H9 (cell line): Measurements from ENCODE around the gene FSTL1. TPM values are rescaled to one million over a fixed set of nuclear protein-coding genes. Genes with fewer than 3 reads are reported as not detected.
A peak's percentile ranks its signal among the peaks of the same experiment; 100 is the strongest.

Source experiments
- DNase-seq: peaks from one replicate; pipeline ENCODE4 v3.0.0-alpha.2; 2017
- H2AFZ ChIP-seq: one replicate; pipeline ENCODE4 v1.6.1; 2013; ENCODE audit warnings: mild to moderate bottlenecking, low read length, control low read depth, moderate library complexity
- H2AK5ac ChIP-seq: 2 replicates; pipeline ENCODE4 v1.6.1; 2013; ENCODE audit warnings: low read length, control low read depth, mixed read lengths; ENCODE audit not compliant: insufficient read length
- H2BK120ac ChIP-seq: one replicate; pipeline ENCODE4 v1.6.1; 2013; ENCODE audit warnings: low read depth, mild to moderate bottlenecking, low read length, control low read depth, inconsistent platforms; ENCODE audit not compliant: poor library complexity, severe bottlenecking
- H2BK12ac ChIP-seq: 2 replicates; pipeline ENCODE4 v1.6.1; 2013; ENCODE audit warnings: low read length, control low read depth, mixed read lengths, low read depth; ENCODE audit not compliant: insufficient read length
- H2BK15ac ChIP-seq: 2 replicates; pipeline ENCODE4 v1.6.1; 2013; ENCODE audit warnings: low read depth, low read length, control low read depth
- H2BK20ac ChIP-seq: one replicate; pipeline ENCODE4 v1.6.1; 2013; ENCODE audit warnings: low read depth, mild to moderate bottlenecking, low read length, control low read depth, inconsistent platforms; ENCODE audit not compliant: poor library complexity, severe bottlenecking
- H2BK5ac ChIP-seq: 2 replicates; pipeline ENCODE4 v1.6.1; 2013; ENCODE audit warnings: low read length, control low read depth, mixed read lengths; ENCODE audit not compliant: insufficient read length
- H3K14ac ChIP-seq: 2 replicates; pipeline ENCODE4 v1.6.1; 2013; ENCODE audit warnings: low read length, control low read depth; ENCODE audit not compliant: insufficient read depth
- H3K18ac ChIP-seq: 2 replicates; pipeline ENCODE4 v1.6.1; 2013; ENCODE audit warnings: low read depth, mild to moderate bottlenecking, mixed read lengths, low read length, control low read depth; ENCODE audit not compliant: insufficient read length
- H3K23ac ChIP-seq: 2 replicates; pipeline ENCODE4 v1.6.1; 2013; ENCODE audit warnings: low read length, control low read depth, mixed read lengths, low read depth; ENCODE audit not compliant: insufficient read length
- H3K23me2 ChIP-seq: 2 replicates; pipeline ENCODE4 v1.6.1; 2013; ENCODE audit warnings: low read depth, mild to moderate bottlenecking, mixed read lengths, low read length, control low read depth; ENCODE audit not compliant: insufficient read length, poor library complexity, severe bottlenecking
- H3K27ac ChIP-seq: 2 replicates; pipeline ENCODE4 v1.5.1; 2013; ENCODE audit warnings: low read length, control low read depth, mixed read lengths, low read depth; ENCODE audit not compliant: insufficient read length
- H3K27me3 ChIP-seq: 2 replicates; pipeline ENCODE4 v1.6.1; 2013; ENCODE audit warnings: low read length, control low read depth, inconsistent platforms; ENCODE audit not compliant: insufficient read depth
- H3K4ac ChIP-seq: 2 replicates; pipeline ENCODE4 v1.6.1; 2013; ENCODE audit warnings: low read depth, mild to moderate bottlenecking, control low read depth, inconsistent platforms, low read length, moderate library complexity
- H3K4me1 ChIP-seq: 2 replicates; pipeline ENCODE4 v1.6.1; 2013; ENCODE audit warnings: low read length, control low read depth, inconsistent platforms; ENCODE audit not compliant: insufficient read depth
- H3K4me2 ChIP-seq: 2 replicates; pipeline ENCODE4 v1.6.1; 2013; ENCODE audit warnings: low read length, control low read depth, mixed read lengths; ENCODE audit not compliant: insufficient read length, insufficient read depth
- H3K56ac ChIP-seq: 2 replicates; pipeline ENCODE4 v1.6.1; 2013; ENCODE audit warnings: low read depth, mild to moderate bottlenecking, mixed read lengths, low read length, control low read depth; ENCODE audit not compliant: insufficient read length
- H3K79me1 ChIP-seq: 2 replicates; pipeline ENCODE4 v1.6.1; 2013; ENCODE audit warnings: low read depth, mild to moderate bottlenecking, moderate library complexity, low read length, control low read depth, inconsistent platforms; ENCODE audit not compliant: insufficient read depth, poor library complexity, severe bottlenecking
- H3K79me2 ChIP-seq: 2 replicates; pipeline ENCODE4 v1.6.1; 2013; ENCODE audit warnings: low read length, control low read depth, inconsistent platforms; ENCODE audit not compliant: insufficient read depth
- H3K9ac ChIP-seq: 2 replicates; pipeline ENCODE4 v1.6.1; 2013; ENCODE audit warnings: low read length, control low read depth, mixed read lengths; ENCODE audit not compliant: insufficient read length; ENCODE audit errors: extremely low read depth
- H3K9me3 ChIP-seq: one replicate; pipeline ENCODE4 v1.6.1; 2013; ENCODE audit warnings: low read depth, low read length, inconsistent platforms; ENCODE audit not compliant: control insufficient read depth
- H3T11ph ChIP-seq: one replicate; pipeline ENCODE4 v1.6.1; 2013; ENCODE audit warnings: mild to moderate bottlenecking, low read length, control low read depth, inconsistent platforms
- H4K20me1 ChIP-seq: one replicate; pipeline ENCODE4 v1.6.1; 2013; ENCODE audit not compliant: control insufficient read depth, insufficient read length, insufficient read depth
- H4K5ac ChIP-seq: 2 replicates; pipeline ENCODE4 v1.6.1; 2013; ENCODE audit warnings: low read depth, mild to moderate bottlenecking, mixed read lengths, low read length, control low read depth; ENCODE audit not compliant: insufficient read length
- H4K8ac ChIP-seq: replicated peaks from 2 replicates; pipeline ENCODE4 v1.6.1; 2013; ENCODE audit warnings: low read length, control low read depth, mixed read lengths, low read depth; ENCODE audit not compliant: insufficient read length
- H4K91ac ChIP-seq: 2 replicates; pipeline ENCODE4 v1.6.1; 2013; ENCODE audit warnings: low read depth, mild to moderate bottlenecking, moderate library complexity, mixed read lengths, low read length, control low read depth; ENCODE audit not compliant: insufficient read length
- H3K27ac Mint-ChIP-seq, 3 experiments: 2 replicates in 2 of 3; 3 replicates in 1 of 3; pipeline ENCODE4 v1.8.0; 2020 to 2021; ENCODE audit warnings: mixed read lengths in 3 of 3, mild to moderate bottlenecking in 1 of 3, moderate library complexity in 1 of 3
- H3K27me3 Mint-ChIP-seq: 2 replicates; pipeline ENCODE4 v1.8.0; 2021; ENCODE audit warnings: low read depth, mild to moderate bottlenecking, moderate library complexity, mixed read lengths
- H3K36me3 Mint-ChIP-seq, 3 experiments: 2 replicates in 2 of 3; 3 replicates in 1 of 3; pipeline ENCODE4 v1.8.0; 2020 to 2021; ENCODE audit warnings: low read depth in 3 of 3, mixed read lengths in 3 of 3; ENCODE audit not compliant: insufficient read depth in 1 of 3
- H3K4me1 Mint-ChIP-seq, 2 experiments: 2 replicates each; pipeline ENCODE4 v1.8.0; 2020; ENCODE audit warnings: mixed read lengths in 2 of 2
- H3K4me3 Mint-ChIP-seq, 2 experiments: 2 replicates in 1 of 2; 3 replicates in 1 of 2; pipeline ENCODE4 v1.8.0; 2020 to 2021; ENCODE audit warnings: mild to moderate bottlenecking in 2 of 2, mixed read lengths in 2 of 2, moderate library complexity in 1 of 2
- H3K9me3 Mint-ChIP-seq, 2 experiments: 2 replicates in 1 of 2; 3 replicates in 1 of 2; pipeline ENCODE4 v1.8.0; 2020; ENCODE audit warnings: mild to moderate bottlenecking in 2 of 2, mixed read lengths in 2 of 2, moderate library complexity in 1 of 2
- CTCF ChIP-seq: fragments of 200-600 bp; sonication (generic); conservative IDR thresholded peaks from 3 replicates; pipeline ENCODE4 v1.8.0; 2021; ENCODE audit warnings: antibody characterized with exemption, mild to moderate bottlenecking
- WGBS: extraction: QIAGEN DNeasy Blood & Tissue Kit; methylation state at CpG from one replicate; pipeline ENCODE4 v1.1.7; 2013; ENCODE audit warnings: missing lambda C conversion rate, low lambda C conversion rate, mixed read lengths; ENCODE audit not compliant: insufficient read length; ENCODE audit errors: extremely low coverage; 5-methylcytosine and 5-hydroxymethylcytosine counted together
- total RNA-seq: library from RNA; stranded (reverse); gene quantifications from 2 replicates; pipeline ENCODE4 v1.2.1, GENCODE V29; 2021

Gene FSTL1
- total RNA-seq, 1 experiment from 2014 or later: 326 TPM

GRCh38 chr3:120498556-120499346 is 48.0 kb upstream of the FSTL1 start:
- DNase-seq: peak; percentile 52
- no peak overlapping the region for H2BK15ac ChIP-seq
- no peaks in the 10 kb centered on the region for H3K79me1 ChIP-seq
- no peak overlapping the region for H4K8ac ChIP-seq
- H2BK5ac ChIP-seq: no peak overlapping the region
- no peaks in the 10 kb centered on the region for H3K27me3 ChIP-seq
- H3K23ac ChIP-seq: no peak overlapping the region
- H3K79me2 ChIP-seq: no peaks in the 10 kb centered on the region
- WGBS: no CpG with 5 or more reads among the region's 2 CpGs
- no peak overlapping the region for H4K5ac ChIP-seq
- H3K14ac ChIP-seq: no peak overlapping the region
- Mint-ChIP-seq H3K27me3 (no peaks in the 10 kb centered on the region), H3K27ac (peak overlapping the region in 2 of 3 experiments; percentile 2 to 61; a peak in 4 of 7 replicates), H3K36me3 (peaks cover 4 to 13% (median 10%) of the 10 kb centered on the region in 3 experiments), H3K4me3 (peak overlapping the region in 1 of 2 experiments; percentile 24; a peak in 1 of 5 replicates), H3K9me3 (peaks cover 12 to 14% of the 10 kb centered on the region in 2 experiments), H3K4me1 (peaks cover 38 to 43% of the 10 kb centered on the region in 2 experiments)
- H3K23me2 ChIP-seq: no peaks in the 10 kb centered on the region
- H4K91ac ChIP-seq: no peak overlapping the region
- no peak overlapping the region for H3K27ac ChIP-seq
- no peak overlapping the region for H2AFZ ChIP-seq
- H3K9ac ChIP-seq: no peak overlapping the region
- H3K9me3 ChIP-seq: no peaks in the 10 kb centered on the region
- peaks cover 6% of the 10 kb centered on the region; the same call in 1 of the 2 replicates for H3K4me1 ChIP-seq
- H3K4me2 ChIP-seq: no peak overlapping the region
- H2BK120ac ChIP-seq: no peak overlapping the region
- no peak overlapping the region for H3K18ac ChIP-seq
- no peak overlapping the region for H3K56ac ChIP-seq
- no peak overlapping the region for H2BK12ac ChIP-seq
- H2BK20ac ChIP-seq: no peak overlapping the region
- no peak overlapping the region for H3K4ac ChIP-seq
- no peaks in the 10 kb centered on the region for H4K20me1 ChIP-seq
- no peak for TF ChIP-seq CTCF
- H3T11ph ChIP-seq: no peak overlapping the region
- no peak overlapping the region for H2AK5ac ChIP-seq
